VCaP (cell line): ENCODE data around the gene TMEM132D.

Experiments
- H3K27ac ChIP-seq: fragments of 450-650 bp; 2 replicates; pipeline ENCODE4 v1.5.1; 2017
- CTCF ChIP-seq: fragments of 450-650 bp; conservative IDR thresholded peaks from 2 replicates; pipeline ENCODE4 v1.5.1; 2017; ENCODE audit warnings: mild to moderate bottlenecking, moderate library complexity

TMEM132D gene

GRCh38 chr12:129466499-129466898 lies 437.3 kb downstream of the TMEM132D start:
- TF ChIP-seq CTCF, result no peak
- no peak overlapping the region for H3K27ac ChIP-seq

GRCh38 chr12:129459886-129460285 lies 443.9 kb downstream of the TMEM132D start:
- TF ChIP-seq CTCF, result no peak
- no peak overlapping the region for H3K27ac ChIP-seq

- no peak overlapping the region for H3K27ac ChIP-seq
- TF ChIP-seq CTCF, result no peak
These were observed 457.1 kb downstream of the TMEM132D start for GRCh38 chr12:129446696-129447095.

- TF ChIP-seq CTCF, result no peak
- H3K27ac ChIP-seq, result no peak overlapping the region
These were observed 463.5 kb downstream of the TMEM132D start for GRCh38 chr12:129440278-129440677.

- H3K27ac ChIP-seq, result no peak overlapping the region
- TF ChIP-seq CTCF, result no peak
These were observed 469.0 kb downstream of the TMEM132D start for GRCh38 chr12:129434790-129435189.

- no peak for TF ChIP-seq CTCF
These were observed 475.4 kb downstream of the TMEM132D start for GRCh38 chr12:129428240-129428936.

GRCh38 chr12:129423041-129423580 lies 480.7 kb downstream of the TMEM132D start:
- TF ChIP-seq CTCF, result no peak
- no peak overlapping the region for H3K27ac ChIP-seq

More at GRCh38 chr12:129428240-129428936, 475.4 kb downstream of the TMEM132D start:
- H3K27ac ChIP-seq, result no peak overlapping the region
